Endothelial cell of umbilical vein (primary cell): ENCODE data around the gene BHMT. TPM values are rescaled to one million over a fixed set of nuclear protein-coding genes. Genes with fewer than 3 reads are reported as not detected.
"Not testable (repeated sequence)": the region's sequence is repeated elsewhere in the genome, so short reads cannot be mapped to it uniquely, and the experiment has no call there.

Source experiments
- BruUV-seq: library from RNA; stranded (reverse); fragments of 400-500 nt; replicated peaks from 2 replicates; lab custom pipeline; 2021; lab: Mats Ljungman, UMichigan
- CTCF ChIA-PET: fragments of 300-600, 350-600 bp; sonication (Branson Sonifier 250); formaldehyde crosslinking; loops from one replicate; lab custom pipeline; 2021; ENCODE audit warnings: antibody characterized with exemption, inconsistent platforms; lab: Charles Lee
- POLR2A ChIA-PET: fragments of 300-600, 350-600 bp; sonication (Branson Sonifier 250); formaldehyde crosslinking; loops from one replicate; lab custom pipeline; 2021; ENCODE audit warnings: antibody characterized with exemption, inconsistent platforms; lab: Charles Lee
- DNase-seq: peaks from one replicate; pipeline ENCODE4 v3.0.0-alpha.2; 2011; ENCODE audit warnings: low read depth, low spot score
- FAIRE-seq: peaks from 2 replicates; lab custom pipeline; 2011; peaks lifted over from hg19 to GRCh38; lab: Jason Lieb, UNC
- H2AFZ ChIP-seq: 2 replicates; pipeline ENCODE4 v1.6.0; 2012; ENCODE audit warnings: low read depth, low read length, control low read depth, inconsistent platforms
- H3K27ac ChIP-seq: 2 replicates; pipeline ENCODE4 v1.5.1; 2011; ENCODE audit warnings: low read depth, mild to moderate bottlenecking, control low read depth, low read length, moderate library complexity; ENCODE audit not compliant: insufficient read depth
- H3K27me3 ChIP-seq, 2 experiments: 2 replicates each; pipeline versions ENCODE4 v1.6.0 to v1.6.1; 2011; ENCODE audit warnings: low read length in 2 of 2, mixed read lengths in 1 of 2; ENCODE audit not compliant: control insufficient read depth in 2 of 2, insufficient read depth in 2 of 2
- H3K36me3 ChIP-seq, 2 experiments: 2 replicates in 1 of 2; 3 replicates in 1 of 2; pipeline ENCODE4 v1.5.1; 2011; ENCODE audit warnings: low read length in 2 of 2, mild to moderate bottlenecking in 1 of 2, moderate library complexity in 1 of 2; ENCODE audit not compliant: control insufficient read depth in 2 of 2, insufficient read depth in 2 of 2; ENCODE audit errors: extremely low read depth in 1 of 2
- H3K4me1 ChIP-seq: 3 replicates; pipeline ENCODE4 v1.5.1; 2011; ENCODE audit warnings: mild to moderate bottlenecking, low read length; ENCODE audit not compliant: control insufficient read depth, insufficient read depth; ENCODE audit errors: extremely low read depth
- H3K4me2 ChIP-seq: 2 replicates; pipeline ENCODE4 v1.6.1; 2011; ENCODE audit warnings: low read length, control low read depth, mixed read lengths; ENCODE audit not compliant: insufficient read depth
- H3K4me3 ChIP-seq, 3 experiments: fragments of 200-600 bp in 1 of 3; sonication (generic), shearing (Covaris generic) in 1 of 3; replicated peaks in 1 of 3; 2 replicates each; pipeline ENCODE4 v1.5.1; 2011 to 2016; ENCODE audit warnings: control low read depth in 3 of 3, low read length in 3 of 3, mild to moderate bottlenecking in 2 of 3, inconsistent platforms in 1 of 3, low read depth in 1 of 3, moderate library complexity in 1 of 3; ENCODE audit not compliant: insufficient read depth in 1 of 3
- H3K79me2 ChIP-seq: 2 replicates; pipeline ENCODE4 v1.6.0; 2012; ENCODE audit warnings: low read length, inconsistent platforms; ENCODE audit not compliant: control insufficient read depth, insufficient read depth
- H3K9ac ChIP-seq: replicated peaks from 2 replicates; pipeline ENCODE3; 2011; ENCODE audit warnings: low read length, control low read depth; ENCODE audit not compliant: insufficient read depth; ENCODE audit errors: extremely low read depth
- H3K9me1 ChIP-seq: replicated peaks from 3 replicates; pipeline ENCODE4 v1.6.0; 2011; ENCODE audit warnings: mild to moderate bottlenecking, low read length; ENCODE audit not compliant: control insufficient read depth, insufficient read depth; ENCODE audit errors: extremely low read depth
- H3K9me3 ChIP-seq: replicated peaks from 2 replicates; pipeline ENCODE4 v1.5.1; 2012; ENCODE audit warnings: low read length, inconsistent platforms; ENCODE audit not compliant: control insufficient read depth, insufficient read depth
- H4K20me1 ChIP-seq: replicated peaks from 2 replicates; pipeline ENCODE3; 2011; ENCODE audit warnings: mild to moderate bottlenecking, low read length; ENCODE audit not compliant: control insufficient read depth, insufficient read depth; ENCODE audit errors: extremely low read depth
- CTCF ChIP-seq, 2 donors: IDR thresholded peaks; 1 replicate in 1 of 2; 2 replicates in 1 of 2; pipeline ENCODE4 v1.5.1; 2011; ENCODE audit warnings: low read length in 2 of 2, mild to moderate bottlenecking in 2 of 2, moderate library complexity in 2 of 2, control low read depth in 1 of 2, inconsistent platforms in 1 of 2, low read depth in 1 of 2; ENCODE audit not compliant: insufficient read depth in 1 of 2; ENCODE audit errors: extremely low read depth in 1 of 2
- EZH2 ChIP-seq: IDR thresholded peaks from 2 replicates; pipeline ENCODE4 v1.6.1; 2012; ENCODE audit warnings: borderline replicate concordance, low read depth, mild to moderate bottlenecking, moderate library complexity, low read length, inconsistent platforms; ENCODE audit not compliant: severe bottlenecking
- FOS ChIP-seq: IDR thresholded peaks from 2 replicates; pipeline ENCODE4 v1.6.1; 2011; ENCODE audit warnings: mild to moderate bottlenecking, low read length, moderate library complexity, borderline replicate concordance; ENCODE audit not compliant: insufficient read depth
- GATA2 ChIP-seq: IDR thresholded peaks from 2 replicates; pipeline ENCODE4 v1.7.0; 2011; ENCODE audit warnings: low read depth, mild to moderate bottlenecking, moderate library complexity, mixed read lengths, low read length; ENCODE audit not compliant: insufficient read length, insufficient read depth
- JUN ChIP-seq: IDR thresholded peaks from 2 replicates; pipeline ENCODE4 v1.6.1; 2011; ENCODE audit warnings: borderline replicate concordance, low read depth; ENCODE audit not compliant: insufficient read length, insufficient read depth
- MYC ChIP-seq: IDR thresholded peaks from one replicate; pipeline ENCODE4 v1.6.1; 2011; ENCODE audit warnings: mild to moderate bottlenecking, low read depth, low read length
- POLR2A ChIP-seq: IDR thresholded peaks from 2 replicates; pipeline ENCODE4 v1.6.1; 2012; ENCODE audit warnings: low read depth, mild to moderate bottlenecking, control low read depth, low read length
- POLR2AphosphoS5 ChIP-seq: IDR thresholded peaks from 2 replicates; pipeline ENCODE4 v1.6.1; 2012; ENCODE audit warnings: low read depth, mild to moderate bottlenecking, control low read depth, low read length, moderate library complexity; ENCODE audit not compliant: insufficient read depth
- dilution Hi-C: fragments of 300-500 bp; cut with MboI; formaldehyde crosslinking; loops from one replicate; pipeline ENCODE4 v1.15.0; 2019; ENCODE audit warnings: low sequenced_read_pairs; ENCODE audit not compliant: extremely low pct_ligation_motif_present
- intact Hi-C: fragments of 100-400 bp; cut with micrococcal nuclease; formaldehyde crosslinking; loops from one replicate; pipeline ENCODE4 v1.10.0; 2022
- polyA plus RNA-seq, 4 experiments: library from polyadenylated mRNA; depleted of rRNA in 3 of 4; stranded (reverse) in 3 of 4; unstranded in 1 of 4; fragments of >200 nt; gene quantifications; 2 replicates each; pipeline versions ENCODE4 v1.2.1 to v1.2.3, GENCODE V29; 2011 to 2012; ENCODE audit warnings: missing spikeins in 1 of 4
- total RNA-seq: library from RNA; stranded (reverse); gene quantifications from 2 replicates; pipeline ENCODE4 v1.2.3, GENCODE V29; 2021
- TF ChIP-seq, protein P1 (sequence below): IDR thresholded peaks from 2 replicates; pipeline ENCODE4 v1.6.1; 2011; ENCODE audit not compliant: insufficient read depth, insufficient read length

BHMT gene
- total and polyA plus RNA-seq, 2 donors (not counting 3 experiments of a cell fraction or from before 2014, with no cell fraction given): not detected

GRCh38 chr5:79173626-79174025 lies 62.0 kb downstream of the BHMT start:
- intact Hi-C loops: no loop called here
- H3K36me3 ChIP-seq: no peaks in the 10 kb centered on the region
- no peak for DNase-seq
- no peaks in the 10 kb centered on the region for H3K4me1 ChIP-seq
- H3K9me3 ChIP-seq: no peaks in the 10 kb centered on the region
- no peak overlapping the region for H3K4me3 ChIP-seq
- H4K20me1 ChIP-seq: no peaks in the 10 kb centered on the region
- BruUV-seq: no TSS peak
- no peak overlapping the region for H3K9ac ChIP-seq
- no peak overlapping the region for H3K27ac ChIP-seq
- H3K9me1 ChIP-seq: no peaks in the 10 kb centered on the region
- dilution Hi-C loops: no loop called here
- POLR2A ChIA-PET: no interaction called here
- CTCF ChIA-PET: interaction anchor here (0.6 kb wide), 1 partner anchor 1138 kb away, joined by 4 read pairs; no protein-coding TSS in a partner anchor
- H2AFZ ChIP-seq: no peak overlapping the region
- H3K27me3 ChIP-seq: no peaks in the 10 kb centered on the region
- no peak for TF ChIP-seq POLR2A
- TF ChIP-seq, protein P1, sequence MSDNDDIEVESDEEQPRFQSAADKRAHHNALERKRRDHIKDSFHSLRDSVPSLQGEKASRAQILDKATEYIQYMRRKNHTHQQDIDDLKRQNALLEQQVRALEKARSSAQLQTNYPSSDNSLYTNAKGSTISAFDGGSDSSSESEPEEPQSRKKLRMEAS: no peak
- TF ChIP-seq GATA2: no peak
- no peak for TF ChIP-seq FOS
- TF ChIP-seq CTCF (IDR thresholded peaks at IDR 0.05; ENCODE audit: extremely low read depth in 1 of 2, insufficient read depth in 1 of 2, low read depth in 1 of 2, low read length in 2 of 2): no peak
- TF ChIP-seq JUN: no peak
- TF ChIP-seq POLR2AphosphoS5: no peak
- TF ChIP-seq EZH2: no peak
- no peak for TF ChIP-seq MYC
- no peaks in the 10 kb centered on the region for H3K79me2 ChIP-seq
- no peak overlapping the region for H3K4me2 ChIP-seq
- FAIRE-seq: no peak

- not testable (repeated sequence) for FAIRE-seq
Observed at GRCh38 chr5:79180449-79180848, 68.8 kb downstream of the BHMT start.

More at GRCh38 chr5:79180449-79180848, 68.8 kb downstream of the BHMT start:
- H3K27ac ChIP-seq, H3K4me3 ChIP-seq, H3K9ac ChIP-seq, H3K4me2 ChIP-seq, CTCF ChIA-PET, H3K4me1 ChIP-seq, H3K9me3 ChIP-seq, H3K79me2 ChIP-seq, H4K20me1 ChIP-seq, H3K36me3 ChIP-seq, H3K27me3 ChIP-seq, BruUV-seq, H3K9me1 ChIP-seq, dilution Hi-C loops, intact Hi-C loops, DNase-seq, H2AFZ ChIP-seq, POLR2A ChIA-PET: not testable (repeated sequence)
